Activated gamma-delta T cell (primary cell): Measurements from ENCODE around the gene POMGNT1.

Experiments used
- DNase-seq: peaks from one replicate; lab custom pipeline; 2025; lab: John Stamatoyannopoulos, UW

The POMGNT1 gene

GRCh38 chr1:46183079-46183847 is 15.0 kb downstream of the POMGNT1 start:
- no peak for DNase-seq

GRCh38 chr1:46181343-46182260 is 16.6 kb downstream of the POMGNT1 start:
- no peak for DNase-seq

GRCh38 chr1:46180082-46180616 is 18.1 kb downstream of the POMGNT1 start:
- no peak for DNase-seq

GRCh38 chr1:46179138-46180081 is 18.8 kb downstream of the POMGNT1 start:
- no peak for DNase-seq

GRCh38 chr1:46176211-46176865 is 21.9 kb downstream of the POMGNT1 start, which contains the start of gene P3R3URF:
TSS of gene P3R3URF (minus strand) at chr1:46176488. CDS start at chr1:46176471, 17 bp downstream.
- no peak for DNase-seq

GRCh38 chr1:46175243-46175642 is 23.0 kb downstream of the POMGNT1 start:
- DNase-seq = no peak

GRCh38 chr1:46174448-46175231 is 23.6 kb downstream of the POMGNT1 start, which contains the start of gene TSPAN1:
TSS of gene TSPAN1 (plus strand) at chr1:46175087. CDS start at chr1:46181108, 6,021 bp downstream.
- no peak for DNase-seq

- DNase-seq = no peak
Measured at GRCh38 chr1:46173361-46173856, 24.8 kb downstream of the POMGNT1 start.

GRCh38 chr1:46172321-46172720 is 25.9 kb downstream of the POMGNT1 start:
- DNase-seq = no peak

GRCh38 chr1:46171871-46172270 is 26.4 kb downstream of the POMGNT1 start:
- DNase-seq = no peak

- DNase-seq = no peak
Measured at GRCh38 chr1:46171351-46171750, 26.9 kb downstream of the POMGNT1 start.

GRCh38 chr1:46169811-46170454 is 28.3 kb downstream of the POMGNT1 start:
- no peak for DNase-seq

GRCh38 chr1:46168477-46168876 is 29.8 kb downstream of the POMGNT1 start:
- DNase-seq = no peak

- DNase-seq = no peak
Measured at GRCh38 chr1:46166521-46167462, 31.4 kb downstream of the POMGNT1 start.

GRCh38 chr1:46160212-46160611 is 38.0 kb downstream of the POMGNT1 start:
- DNase-seq = no peak

- no peak for DNase-seq
Measured at GRCh38 chr1:46159516-46159915, 38.7 kb downstream of the POMGNT1 start.

GRCh38 chr1:46158312-46159281 is 39.6 kb downstream of the POMGNT1 start:
- DNase-seq = no peak
